ENCODE results near the gene SLC37A1.

SLC37A1 gene

DNA sequence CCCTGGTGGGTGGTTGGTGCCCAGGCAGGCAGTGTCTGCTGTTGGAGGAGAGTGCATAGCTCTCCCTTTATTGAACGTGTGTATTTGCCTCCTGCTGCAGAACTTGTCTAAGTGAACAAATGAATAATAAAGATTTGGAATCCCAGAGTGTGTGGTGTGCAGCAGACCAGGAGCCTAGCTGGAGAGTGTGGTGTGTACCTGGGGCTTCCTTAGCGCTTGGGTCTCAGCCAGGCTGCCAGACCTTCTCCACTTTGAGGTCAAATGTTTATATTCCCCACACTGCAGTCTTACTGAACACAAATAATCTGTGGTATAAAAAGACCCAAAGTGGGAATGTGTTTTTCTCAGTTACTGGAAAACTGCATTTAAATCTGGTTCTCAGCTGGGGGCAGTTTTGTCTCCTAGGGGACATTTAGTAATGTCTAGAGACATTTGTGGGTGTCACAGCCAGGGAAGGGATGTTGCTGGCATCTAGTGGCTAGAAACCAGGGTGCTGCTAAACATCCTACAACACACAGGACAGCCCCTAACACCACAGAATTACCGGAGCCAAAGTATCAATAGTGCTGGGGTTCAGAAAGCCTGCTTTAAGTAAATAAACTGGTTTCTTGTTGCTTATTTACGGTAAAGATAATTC, 23.6 kb downstream of the SLC37A1 start:
- peak; percentile 68 for TF ChIP-seq CTCF (IDR thresholded peaks at IDR 0.05; ENCODE audit: borderline replicate concordance, insufficient read depth, low read depth, low read length)
- H3K4me3 ChIP-seq (ENCODE audit: low read depth, low read length) = no peak overlapping the region

GRCh38 chr21:42538479-42539275, 25.0 kb downstream of the SLC37A1 start:
- H3K4me3 ChIP-seq (ENCODE audit: low read depth, low read length) = no peak overlapping the region

GRCh38 chr21:42539342-42539741, 25.7 kb downstream of the SLC37A1 start:
- H3K4me3 ChIP-seq (ENCODE audit: low read depth, low read length) = no peak overlapping the region
- TF ChIP-seq CTCF (IDR thresholded peaks at IDR 0.05; ENCODE audit: borderline replicate concordance, insufficient read depth, low read depth, low read length) = no peak

More at GRCh38 chr21:42538479-42539275, 25.0 kb downstream of the SLC37A1 start:
- TF ChIP-seq CTCF (IDR thresholded peaks at IDR 0.05; ENCODE audit: borderline replicate concordance, insufficient read depth, low read depth, low read length) = no peak

GRCh38 chr21:42539931-42540343, 26.3 kb downstream of the SLC37A1 start:
- TF ChIP-seq CTCF (IDR thresholded peaks at IDR 0.05; ENCODE audit: borderline replicate concordance, insufficient read depth, low read depth, low read length) = no peak
- no peak overlapping the region for H3K4me3 ChIP-seq (ENCODE audit: low read depth, low read length)

DNA sequence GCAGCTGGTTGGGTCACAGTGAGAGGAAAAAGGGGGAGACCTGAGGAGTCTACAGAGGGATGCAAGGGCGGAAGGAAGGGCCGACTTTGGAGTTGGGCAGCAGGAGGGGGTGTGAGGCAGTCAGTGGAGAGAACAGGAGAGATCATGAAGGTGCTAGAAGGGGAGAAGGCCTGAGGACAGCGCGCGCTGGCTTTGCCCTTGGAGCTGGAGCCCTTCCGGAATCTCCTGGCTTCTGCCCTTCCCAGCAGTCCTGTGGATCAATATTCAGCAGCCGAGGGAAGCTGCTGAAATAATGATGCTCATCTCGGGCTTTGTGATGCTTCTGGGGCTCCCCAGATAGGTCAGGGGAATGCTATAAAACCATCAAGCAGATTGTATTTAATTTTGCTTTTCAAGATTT, 26.7 kb downstream of the SLC37A1 start:
- no peak overlapping the region for H3K4me3 ChIP-seq (ENCODE audit: low read depth, low read length)

DNA sequence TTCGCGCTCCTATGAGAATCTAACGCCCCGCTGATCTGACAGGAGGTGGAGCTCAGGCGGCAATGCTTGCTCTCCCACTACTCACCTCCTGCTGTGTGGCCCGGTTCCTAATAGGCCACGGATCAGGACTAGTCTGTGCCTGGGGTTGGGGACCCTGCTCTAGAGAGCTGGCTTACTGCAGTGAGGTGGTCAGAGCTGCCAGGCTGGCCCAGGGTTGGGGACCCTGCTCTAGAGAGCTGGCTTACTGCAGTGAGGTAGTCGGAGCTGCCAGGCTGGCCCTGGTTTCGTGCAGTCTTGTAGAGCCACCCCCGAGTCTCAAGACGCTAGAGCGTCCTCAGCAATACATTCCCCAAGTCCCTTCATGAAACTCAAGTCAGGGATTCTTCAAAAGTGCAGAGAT, 27.5 kb downstream of the SLC37A1 start:
- H3K4me3 ChIP-seq (ENCODE audit: low read depth, low read length) = no peak overlapping the region
- no peak for TF ChIP-seq CTCF (IDR thresholded peaks at IDR 0.05; ENCODE audit: borderline replicate concordance, insufficient read depth, low read depth, low read length)

More for the DNA sequence above, 26.7 kb downstream of the SLC37A1 start:
- no peak for TF ChIP-seq CTCF (IDR thresholded peaks at IDR 0.05; ENCODE audit: borderline replicate concordance, insufficient read depth, low read depth, low read length)

- no peak for TF ChIP-seq CTCF (IDR thresholded peaks at IDR 0.05; ENCODE audit: borderline replicate concordance, insufficient read depth, low read depth, low read length)
- no peak overlapping the region for H3K4me3 ChIP-seq (ENCODE audit: low read depth, low read length)
These were observed 28.0 kb downstream of the SLC37A1 start for GRCh38 chr21:42541618-42542017.

Data from GM12875 (cell line).